Spleen (tissue), 11 donors: ENCODE results near the gene CUL7. TPM values are rescaled to one million over a fixed set of nuclear protein-coding genes. Genes with fewer than 3 reads are reported as not detected.

Experiments
- DNase-seq: peaks from one replicate; pipeline ENCODE4 v3.0.0-alpha.2; 2020
- H3K27ac ChIP-seq, 8 donors: fragments of 200-600 bp; sonication (generic) in 7 of 8; 1 replicate in 4 of 8; 2 replicates in 4 of 8; pipeline versions ENCODE4 v1.5.0 to v1.8.0; 2016 to 2021; ENCODE audit warnings: inconsistent platforms in 4 of 8, mild to moderate bottlenecking in 4 of 8, moderate library complexity in 1 of 8
- H3K27me3 ChIP-seq, 7 donors: fragments of 200-600 bp; sonication (generic) in 6 of 7; replicated peaks in 1 of 7; 1 replicate in 4 of 7; 2 replicates in 3 of 7; pipeline versions ENCODE4 v1.5.0 to v1.8.0; 2016 to 2021; ENCODE audit warnings: inconsistent platforms in 3 of 7, mild to moderate bottlenecking in 1 of 7
- H3K36me3 ChIP-seq, 6 donors: fragments of 200-600 bp; sonication (generic) in 5 of 6; 1 replicate in 4 of 6; 2 replicates in 2 of 6; pipeline versions ENCODE4 v1.5.0 to v1.8.0; 2016 to 2021; ENCODE audit warnings: inconsistent platforms in 2 of 6
- H3K4me1 ChIP-seq, 6 donors: fragments of 200-600 bp; sonication (generic) in 5 of 6; 1 replicate in 3 of 6; 2 replicates in 3 of 6; pipeline versions ENCODE4 v1.5.0 to v1.8.0; 2016 to 2021; ENCODE audit warnings: inconsistent platforms in 3 of 6
- H3K4me3 ChIP-seq, 8 donors: fragments of 200-600 bp; sonication (generic) in 7 of 8; 1 replicate in 4 of 8; 2 replicates in 4 of 8; pipeline versions ENCODE4 v1.5.0 to v1.8.0; 2016 to 2021; ENCODE audit warnings: inconsistent platforms in 4 of 8, mild to moderate bottlenecking in 4 of 8, moderate library complexity in 2 of 8
- H3K9me3 ChIP-seq, 8 donors: fragments of 200-600 bp; sonication (generic) in 7 of 8; 1 replicate in 4 of 8; 2 replicates in 4 of 8; pipeline versions ENCODE4 v1.5.0 to v1.8.0; 2016 to 2021; ENCODE audit warnings: inconsistent platforms in 4 of 8
- CTCF ChIP-seq, 11 experiments: fragments of 200-600 bp in 7 of 11; fragments of 450-650 bp in 4 of 11; sonication (generic) in 4 of 11; IDR thresholded peaks in 8 of 11; conservative IDR thresholded peaks in 3 of 11; 1 replicate in 7 of 11; 2 replicates in 4 of 11; pipeline versions ENCODE4 v1.4.0 to v1.8.0; 2016 to 2021; ENCODE audit warnings: antibody characterized with exemption in 11 of 11, inconsistent platforms in 4 of 11, mild to moderate bottlenecking in 1 of 11
- POLR2A ChIP-seq, 3 donors: fragments of 450-650 bp; IDR thresholded peaks; one replicate each; pipeline ENCODE4 v1.5.1; 2017; ENCODE audit warnings: antibody characterized with exemption in 3 of 3, mild to moderate bottlenecking in 1 of 3
- POLR2AphosphoS5 ChIP-seq, 3 donors: sonication (generic); formaldehyde crosslinking; IDR thresholded peaks; one replicate each; pipeline ENCODE4 v1.5.1; 2017; ENCODE audit warnings: antibody characterized with exemption in 3 of 3
- WGBS, 5 donors: extraction: QIAGEN DNeasy Blood & Tissue Kit in 3 of 5; methylation state at CpG; one replicate each; pipeline versions ENCODE4 v1.1.5 to v1.1.7; 2013 to 2018; 5-methylcytosine and 5-hydroxymethylcytosine counted together
- intact Hi-C: fragments of 100-400 bp; cut with DNase I; formaldehyde crosslinking; loops from one replicate; pipeline ENCODE4 v1.15.0; 2023; ENCODE audit warnings: low total_unique reads
- polyA plus RNA-seq, 3 donors: library from polyadenylated mRNA; stranded (reverse); fragments of 200-250 nt; gene quantifications; one replicate each; pipeline ENCODE4 v1.2.1, GENCODE V29; 2013
- total RNA-seq, 7 donors: library from RNA; depleted of rRNA in 3 of 7; stranded (reverse); fragments of >200 nt in 3 of 7; fragmentation: NEBNext Ultra II Directional in 4 of 7; extraction: Animal tissue kit (Norgen Biotek cat#: 25700) in 4 of 7; gene quantifications; one replicate each; pipeline versions ENCODE4 v1.1.0 to v1.2.1, GENCODE V29; 2016 to 2021
- donor health status: healthy with polysubstance abuse.
- donor health status: DM: no; HTN: no; CAD: no; lungs with moderate emphysema.
- donor health status: DM: no; HTN: no; CAD: no.
- donor health status: Bipolar disorder and iron deficiency.
- donor health status: healthy.
- donor health status: DM: no; HTN: no; CAD: no.
- donor health status: DM: yes; HTN: yes; CAD: no.

Gene CUL7
- total and polyA plus RNA-seq, 10 donors, result 3.6 to 23.1 (median 13.7) TPM

GRCh38 chr6:43014434-43014909, 39.2 kb downstream of the CUL7 start:
- Histone ChIP-seq H3K27me3 (no peaks in the 10 kb centered on the region), H3K9me3 (no peaks in the 10 kb centered on the region), H3K27ac (peak overlapping the region in 7 of 8 donors; percentile 75 to 91 (median 83)), H3K36me3 (peaks cover 0 to 68% (median 52%) of the 10 kb centered on the region in 6 donors), H3K4me1 (peaks cover 36 to 71% (median 50%) of the 10 kb centered on the region in 6 donors), H3K4me3 (peak overlapping the region; percentile 66 to 90 (median 81))
- TF ChIP-seq CTCF (IDR thresholded peaks at IDR 0.05 in 8 of 11, conservative IDR thresholded peaks at IDR 0.05 in 3 of 11), result no peak
- TF ChIP-seq POLR2A (IDR thresholded peaks at IDR 0.05), result no peak
- intact Hi-C loops, result no loop called here
- 0 to 2% (median 1%) methylated on average over 7 of the region's 7 CpGs for WGBS, 5 donors
- no peak for DNase-seq

DNA sequence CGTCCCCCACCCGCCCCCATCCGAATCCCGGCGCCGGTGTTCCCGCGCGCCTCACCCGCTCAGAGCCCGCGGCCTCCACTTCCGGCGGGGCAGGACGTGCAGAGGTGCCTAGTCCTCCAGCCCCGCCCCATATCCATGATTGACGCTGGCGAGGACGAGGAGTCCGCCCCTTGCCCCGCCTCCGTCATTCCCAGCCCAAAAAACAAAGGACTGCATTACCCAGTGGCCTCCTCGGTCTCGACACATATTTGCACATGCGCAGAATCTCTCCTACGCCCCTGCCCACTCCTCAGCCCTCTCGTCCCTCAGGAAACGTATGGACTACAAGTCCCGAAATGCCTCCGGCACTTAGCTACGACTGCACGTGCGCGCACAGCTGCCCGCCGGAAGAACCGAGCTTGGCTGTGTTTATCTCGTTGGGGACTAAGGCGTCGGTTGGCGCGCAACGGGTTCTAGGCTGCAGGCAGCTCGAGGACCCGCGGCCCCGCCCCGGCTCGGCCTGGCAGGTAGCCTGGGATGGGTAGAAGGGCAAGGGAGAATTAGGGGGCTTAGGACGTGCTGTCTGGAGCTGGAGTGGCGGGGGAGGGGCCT, 39.7 kb downstream of the CUL7 start, which contains the start of the genes KLHDC3 and MEA1:
Gene KLHDC3 (plus strand): TSS at position 407 of the 591 bp plus-strand sequence. CDS start 2,944 bp downstream, outside the sequence.
Gene MEA1 (minus strand): TSS at position 104 of the 591 bp plus-strand sequence. CDS start 133 bp downstream, outside the sequence.
- intact Hi-C loops, result no loop called here

GRCh38 chr6:43013097-43013842, 40.4 kb downstream of the CUL7 start:
- intact Hi-C loops, result no loop called here
- Histone ChIP-seq H3K27me3 (no peaks in the 10 kb centered on the region), H3K27ac (peak overlapping the region; percentile 62 to 91 (median 82)), H3K4me3 (peak overlapping the region; percentile 54 to 90 (median 81)), H3K36me3 (peaks cover 0 to 68% (median 52%) of the 10 kb centered on the region in 6 donors), H3K4me1 (peaks cover 36 to 77% (median 50%) of the 10 kb centered on the region in 6 donors), H3K9me3 (no peaks in the 10 kb centered on the region)
- no peak for DNase-seq
- TF ChIP-seq CTCF (IDR thresholded peaks at IDR 0.05 in 8 of 11, conservative IDR thresholded peaks at IDR 0.05 in 3 of 11) (no peak), POLR2A (IDR thresholded peaks at IDR 0.05) (no peak), POLR2AphosphoS5 (IDR thresholded peaks at IDR 0.05) (no peak)
- WGBS, 5 donors, result 1 to 3% (median 2%) methylated on average over 25 of the region's 25 CpGs

More for the DNA sequence above, 39.7 kb downstream of the CUL7 start, which contains the start of the genes KLHDC3 and MEA1:
- H3K9me3 ChIP-seq, result no peaks in the 10 kb centered on the region
- peak in 1 of 3 donors; percentile 8 for TF ChIP-seq POLR2A (IDR thresholded peaks at IDR 0.05)
- TF ChIP-seq CTCF (IDR thresholded peaks at IDR 0.05 in 8 of 11, conservative IDR thresholded peaks at IDR 0.05 in 3 of 11), result peak in 3 of 11 experiments; percentile 17 to 38 (median 20)
- peak; percentile 92 to 95 (median 94) for TF ChIP-seq POLR2AphosphoS5 (IDR thresholded peaks at IDR 0.05)
- H3K4me1 ChIP-seq, result peaks cover 36 to 73% (median 50%) of the 10 kb centered on the region in 6 donors
- peak; percentile 99 for DNase-seq
- H3K4me3 ChIP-seq, result peak within 1 kb of the TSS; percentile 66 to 90 (median 81)
- H3K36me3 ChIP-seq, result peaks cover 0 to 68% (median 52%) of the 10 kb centered on the region in 6 donors
- WGBS, 5 donors, result 0 to 1% (median 0%) methylated on average over 30 to 51 of the region's 51 CpGs
- H3K27me3 ChIP-seq, result no peaks in the 10 kb centered on the region
- peak within 1 kb of the TSS; percentile 62 to 91 (median 82) for H3K27ac ChIP-seq
